Measurements from ENCODE around the gene C5orf58. TPM values are rescaled to one million over a fixed set of nuclear protein-coding genes. Genes with fewer than 3 reads are reported as not detected.

The C5orf58 gene
- total RNA-seq, 4 donors from 2014 or later = not detected

GRCh38 chr5:170294057-170294456 lies 61.3 kb downstream of the C5orf58 start:
- TF ChIP-seq CTCF (IDR thresholded peaks at IDR 0.05) = no peak
- TF ChIP-seq POLR2A (IDR thresholded peaks at IDR 0.05) = no peak
- intact Hi-C loops (cut with DNase I; ENCODE audit: low total_unique reads) = no loop called here
- Histone ChIP-seq H3K36me3 (no peaks in the 10 kb centered on the region), H3K27me3 (no peaks in the 10 kb centered on the region), H3K27ac (no peak overlapping the region), H3K9me3 (no peaks in the 10 kb centered on the region), H3K4me3 (no peak overlapping the region), H3K4me1 (no peaks in the 10 kb centered on the region)
- no peak for DNase-seq

- Histone ChIP-seq H3K9me3 (no peaks in the 10 kb centered on the region), H3K36me3 (no peaks in the 10 kb centered on the region), H3K4me3 (no peak overlapping the region), H3K4me1 (no peaks in the 10 kb centered on the region), H3K27ac (no peak overlapping the region), H3K27me3 (no peaks in the 10 kb centered on the region)
- no peak for TF ChIP-seq CTCF (IDR thresholded peaks at IDR 0.05)
- no peak for TF ChIP-seq POLR2A (IDR thresholded peaks at IDR 0.05)
- no peak for DNase-seq
- intact Hi-C loops (cut with DNase I; ENCODE audit: low total_unique reads) = no loop called here
These were observed 61.8 kb downstream of the C5orf58 start for GRCh38 chr5:170294556-170294955.

Other genes with a start within 250 kb of the C5orf58 start
- not detected for gene FOXI1, start 127.1 kb upstream of the C5orf58 start, total RNA-seq
- 10 to 100 TPM in 3 of 4 donors, 1 to 10 TPM in 1; 1.3 to 19.1 (median 11.2) TPM for gene LCP2, start 64.8 kb downstream of the C5orf58 start, total RNA-seq
- 10 to 100 TPM in 1 of 4 donors, 1 to 10 TPM in 3; 5.7 to 42.6 (median 8.7) TPM for gene KCNMB1, start 156.4 kb downstream of the C5orf58 start, total RNA-seq

All from uterus (tissue), 4 donors.